CD4-positive, alpha-beta T cell treated with Interleukin-1 beta for 1 hour (primary cell): Measurements from ENCODE around the gene CD300A.

Experiments used
- DNase-seq, 2 donors: peaks; one replicate each; pipeline ENCODE4 v3.0.0-alpha.2; 2020 to 2022

The CD300A gene

DNA sequence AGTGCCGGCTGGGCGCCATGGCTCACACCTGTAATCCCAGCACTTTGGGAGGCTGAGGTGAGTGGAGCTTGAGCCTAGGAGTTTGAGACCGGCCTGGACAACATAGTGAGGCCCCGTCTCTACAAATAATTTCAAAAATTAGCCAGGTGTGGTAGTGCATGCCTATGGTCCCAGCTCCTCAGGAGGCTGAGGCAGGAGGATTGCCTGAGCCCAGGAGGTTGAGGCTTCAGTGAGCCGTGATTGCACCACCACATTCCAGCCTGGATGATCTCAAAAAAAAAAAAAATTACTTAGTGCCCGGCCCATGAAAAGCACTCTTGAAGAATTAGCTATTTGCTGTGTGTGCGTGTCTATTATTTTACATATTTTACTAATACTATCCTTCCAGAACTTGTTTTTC, 24.9 kb upstream of the CD300A start:
- no peak for DNase-seq

DNA sequence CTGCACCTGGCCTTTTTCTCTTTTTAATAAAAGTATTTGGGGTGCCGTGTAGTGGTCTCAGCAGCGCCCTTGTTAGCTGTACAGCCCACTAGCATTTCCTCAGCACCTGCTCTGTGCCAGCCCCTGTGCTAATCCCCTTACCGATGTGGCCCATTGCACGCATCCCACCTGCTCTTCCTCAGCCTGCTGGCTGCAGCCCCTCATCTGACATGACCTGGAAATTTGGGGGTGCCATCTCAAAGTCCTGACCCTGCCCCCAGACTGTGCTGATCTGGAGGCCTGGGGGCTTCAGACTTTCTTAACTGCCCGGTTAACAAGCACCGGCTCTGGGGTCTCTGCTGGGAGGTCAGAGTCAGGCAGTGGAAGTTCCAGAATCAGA, 24.2 kb upstream of the CD300A start:
- no peak for DNase-seq

DNA sequence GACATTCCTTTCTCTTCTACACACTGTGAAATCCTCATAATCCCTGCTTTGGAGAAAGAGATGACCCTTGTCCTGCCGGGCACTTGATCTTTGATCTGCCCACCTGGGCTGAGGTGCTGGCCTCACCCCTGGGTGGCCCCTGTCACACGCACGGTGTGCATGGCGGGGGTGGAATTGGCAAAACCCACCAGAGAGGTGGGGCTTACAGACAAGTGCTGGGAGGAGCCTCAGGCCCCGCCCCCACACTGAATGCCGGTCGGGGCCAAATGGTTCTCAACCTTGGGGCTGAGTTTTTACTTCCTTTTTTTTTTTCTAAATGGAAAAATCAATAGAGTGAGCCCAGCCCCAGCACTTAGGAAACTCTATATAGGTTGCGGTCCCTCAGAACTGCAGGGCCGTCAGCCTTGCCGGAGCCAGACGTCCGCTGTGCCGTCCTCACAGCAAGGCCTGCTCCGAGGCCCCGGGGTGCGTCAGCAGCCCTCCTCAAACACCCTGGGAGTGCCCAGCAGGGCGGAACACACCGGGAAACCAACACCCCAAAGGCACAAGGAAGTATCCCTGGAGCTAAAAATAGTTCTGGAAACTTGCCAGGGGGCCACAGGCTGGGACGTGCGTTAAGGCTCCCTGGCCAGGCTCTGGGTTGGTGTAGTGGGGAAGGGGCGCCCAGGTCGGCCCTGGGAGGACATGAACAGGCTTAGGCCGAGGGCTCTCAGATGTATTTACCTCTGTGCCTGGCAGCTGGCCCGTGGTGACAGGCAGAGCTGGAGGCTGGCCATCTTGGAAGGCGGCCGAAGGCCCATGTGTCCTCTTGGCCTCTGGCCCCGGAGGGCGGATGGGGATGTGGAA, 23.5 kb upstream of the CD300A start:
- DNase-seq, result peak; percentile 29 to 67

DNA sequence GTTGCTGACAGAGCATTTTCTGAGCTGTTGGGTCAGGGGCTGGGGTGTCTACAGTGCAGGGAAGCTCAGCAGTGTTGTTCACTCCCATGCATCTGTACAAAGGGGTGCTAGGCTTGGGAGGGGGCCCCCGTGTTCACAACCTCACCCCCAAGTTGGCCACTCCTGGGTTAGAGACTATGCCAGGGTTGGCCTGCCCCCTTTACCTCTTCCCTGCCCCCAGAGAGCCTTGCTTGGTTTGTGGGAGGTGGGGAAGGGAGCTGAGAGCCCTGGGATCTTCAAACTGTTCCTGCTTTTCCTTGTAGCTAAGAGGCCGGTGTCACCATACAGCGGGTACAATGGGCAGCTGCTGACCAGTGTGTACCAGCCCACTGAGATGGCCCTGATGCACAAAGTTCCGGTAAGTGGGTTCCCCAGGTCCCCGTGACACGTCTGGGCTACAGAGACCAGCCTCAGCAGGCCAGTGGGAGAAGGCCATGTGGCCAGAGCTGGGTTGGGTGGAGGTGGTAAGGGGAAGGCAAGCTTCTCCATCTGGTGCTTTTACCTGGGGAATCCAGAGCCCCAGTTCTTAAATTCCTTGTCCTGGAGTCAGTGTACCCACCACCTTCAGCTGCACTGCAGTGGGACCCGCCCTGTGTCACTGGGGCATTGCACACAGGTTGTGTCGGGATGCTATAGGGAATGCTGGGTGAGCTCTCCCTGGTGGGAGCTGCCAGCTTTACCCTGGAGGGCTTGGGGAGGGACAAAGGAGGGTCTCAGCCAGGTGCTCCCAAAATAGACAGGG, 22.7 kb upstream of the CD300A start:
- no peak for DNase-seq

DNA sequence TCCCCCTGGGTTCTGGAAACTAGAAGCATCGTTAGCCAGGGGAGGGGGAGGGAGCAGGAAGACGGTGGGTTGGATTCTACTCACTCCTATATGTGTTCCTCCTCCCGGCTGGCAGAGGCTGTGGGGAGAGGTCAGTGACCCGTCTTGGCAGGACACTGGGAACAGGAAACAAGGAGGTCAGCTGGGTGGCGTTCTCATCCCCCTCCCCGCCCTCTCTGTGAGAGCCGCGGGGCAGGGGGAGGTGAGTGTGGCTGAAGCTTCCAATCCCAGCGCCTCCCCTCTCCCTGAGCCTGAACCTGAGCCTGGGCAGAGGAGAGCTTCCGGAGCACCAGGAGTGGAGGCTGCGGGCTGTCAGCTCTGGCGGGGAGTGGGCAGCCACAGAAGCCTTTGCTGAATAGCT, 22.0 kb upstream of the CD300A start:
- DNase-seq, result no peak

DNA sequence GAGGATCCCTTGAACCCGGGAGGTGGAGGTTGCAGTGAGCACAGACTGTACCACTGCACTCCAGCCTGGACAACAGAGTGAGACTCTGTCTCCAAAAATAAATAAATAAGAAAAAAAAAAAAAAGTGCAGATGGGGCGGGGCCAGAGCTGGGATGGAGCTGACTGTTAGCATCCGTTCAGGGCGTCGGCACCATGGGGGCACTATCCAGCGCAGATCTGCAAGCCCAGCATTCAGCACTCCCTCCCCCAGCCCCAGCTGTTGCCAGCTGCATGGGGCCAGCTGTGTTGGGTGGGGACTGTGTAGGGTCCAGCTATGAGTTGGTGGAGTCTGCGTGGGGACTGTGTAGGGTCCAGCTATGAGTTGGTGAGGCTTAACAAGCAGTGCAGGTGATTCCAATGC, 21.3 kb upstream of the CD300A start:
- DNase-seq, result no peak

DNA sequence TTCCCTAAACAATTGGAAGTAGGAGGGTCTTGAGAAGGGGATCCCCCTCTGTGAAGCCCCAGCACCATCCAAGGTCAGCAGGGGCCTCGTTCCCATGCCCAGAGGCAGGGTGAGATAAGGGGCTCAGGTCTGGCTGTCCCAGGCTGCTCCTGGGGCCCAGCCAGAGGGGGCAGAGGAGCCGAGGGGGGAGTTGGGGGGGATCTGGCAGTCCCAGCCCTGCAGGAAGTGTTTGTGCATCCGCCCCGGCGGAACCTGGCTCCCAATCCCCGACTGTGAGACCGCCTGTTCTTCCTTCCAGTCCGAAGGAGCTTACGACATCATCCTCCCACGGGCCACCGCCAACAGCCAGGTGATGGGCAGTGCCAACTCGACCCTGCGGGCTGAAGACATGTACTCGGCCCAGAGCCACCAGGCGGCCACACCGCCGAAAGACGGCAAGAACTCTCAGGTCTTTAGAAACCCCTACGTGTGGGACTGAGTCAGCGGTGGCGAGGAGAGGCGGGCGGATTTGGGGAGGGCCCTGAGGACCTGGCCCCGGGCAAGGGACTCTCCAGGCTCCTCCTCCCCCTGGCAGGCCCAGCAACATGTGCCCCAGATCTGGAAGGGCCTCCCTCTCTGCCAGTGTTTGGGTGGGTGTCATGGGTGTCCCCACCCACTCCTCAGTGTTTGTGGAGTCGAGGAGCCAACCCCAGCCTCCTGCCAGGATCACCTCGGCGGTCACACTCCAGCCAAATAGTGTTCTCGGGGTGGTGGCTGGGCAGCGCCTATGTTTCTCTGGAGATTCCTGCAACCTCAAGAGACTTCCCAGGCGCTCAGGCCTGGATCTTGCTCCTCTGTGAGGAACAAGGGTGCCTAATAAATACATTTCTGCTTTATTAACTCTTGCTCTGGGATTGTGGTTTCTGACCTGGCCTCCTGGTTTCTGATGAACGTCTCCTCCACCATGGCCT, 19.6 kb upstream of the CD300A start:
- DNase-seq, result peak in 1 of 2 donors; percentile 39

DNA sequence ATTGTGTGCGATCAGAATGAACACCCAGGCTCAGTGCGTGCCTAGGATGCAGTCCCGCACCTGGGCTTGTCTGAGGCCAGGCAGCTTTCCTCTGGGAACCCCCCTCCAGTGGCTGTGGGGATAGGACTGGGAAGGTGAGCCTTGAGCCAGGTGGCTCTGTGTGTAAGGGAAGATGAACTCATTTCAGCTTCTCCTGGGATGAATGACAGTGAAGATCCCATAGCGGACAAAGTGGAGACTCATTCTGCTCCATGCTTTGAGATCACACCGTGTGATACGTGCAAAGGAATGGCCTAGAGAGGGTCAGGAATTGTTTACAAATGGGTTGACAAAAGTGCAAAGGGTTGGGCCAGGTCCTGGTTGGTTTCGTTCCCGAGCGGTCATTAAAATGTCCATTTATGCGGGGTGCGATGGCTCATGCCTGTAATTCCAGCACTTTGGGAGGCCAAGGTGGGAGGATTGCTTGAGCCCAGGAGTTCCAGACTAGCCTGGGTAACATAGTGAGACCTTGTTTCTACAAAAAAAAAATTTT, 18.7 kb upstream of the CD300A start:
- DNase-seq, result no peak

DNA sequence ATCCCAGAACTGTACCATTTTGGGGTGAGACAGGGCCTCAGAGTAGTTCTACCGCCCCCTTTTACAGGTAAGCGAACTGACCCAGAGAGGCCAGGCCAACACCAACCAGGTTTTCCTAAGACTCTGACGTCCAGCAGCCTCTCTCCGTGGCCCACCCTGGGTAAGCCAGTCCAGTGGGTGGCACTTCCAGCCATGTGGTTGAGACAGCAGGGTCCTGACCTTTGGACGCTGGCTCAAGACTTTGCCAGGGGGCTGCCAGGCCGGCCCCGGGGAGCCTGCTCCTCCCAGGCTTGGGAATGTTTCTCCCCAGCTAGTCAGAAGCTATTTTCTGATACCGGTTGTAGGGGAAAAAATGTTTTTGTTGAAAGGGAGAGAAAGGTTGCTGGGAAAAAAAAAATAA, 17.7 kb upstream of the CD300A start:
- no peak for DNase-seq

DNA sequence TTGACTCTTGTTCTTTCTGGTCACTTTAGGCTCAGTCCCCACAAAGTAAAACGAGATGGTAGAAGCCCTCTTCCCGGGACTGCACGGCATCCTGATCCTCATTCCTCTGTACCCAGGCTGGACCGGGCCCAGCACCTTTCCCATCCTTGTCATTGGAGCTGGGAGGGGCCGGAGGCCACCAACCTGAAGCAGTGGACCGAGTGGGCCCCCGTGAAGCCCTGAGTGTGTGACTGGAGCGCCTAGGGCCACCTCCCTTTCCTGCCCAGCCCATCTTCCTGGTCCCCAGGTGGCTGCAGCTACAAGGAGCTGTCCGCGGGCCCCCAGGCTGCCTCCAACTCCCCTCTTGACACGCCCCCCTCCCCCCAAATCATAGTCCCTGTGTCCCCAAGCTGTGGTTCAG, 17.1 kb upstream of the CD300A start:
- DNase-seq, result no peak

DNA sequence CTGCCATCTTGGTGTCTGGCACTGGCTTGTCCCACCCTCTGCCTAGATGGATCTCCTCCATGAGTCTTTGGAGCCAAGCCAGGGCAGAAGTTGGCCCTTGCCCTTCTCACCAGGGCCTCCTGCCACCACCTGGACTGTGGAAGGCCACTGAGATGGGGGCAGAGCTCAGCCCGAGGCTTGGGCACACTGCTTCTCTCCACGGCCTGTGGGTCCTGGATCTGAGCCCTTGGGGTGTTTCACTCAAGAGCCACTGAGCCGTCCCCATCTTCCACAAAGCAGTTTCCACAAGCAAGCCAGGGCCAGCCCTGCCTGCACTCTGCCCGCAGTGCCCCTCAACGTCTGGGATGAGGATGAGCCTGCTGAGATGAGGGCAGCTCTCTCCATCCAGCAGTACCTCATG, 16.7 kb upstream of the CD300A start:
- DNase-seq, result no peak

DNA sequence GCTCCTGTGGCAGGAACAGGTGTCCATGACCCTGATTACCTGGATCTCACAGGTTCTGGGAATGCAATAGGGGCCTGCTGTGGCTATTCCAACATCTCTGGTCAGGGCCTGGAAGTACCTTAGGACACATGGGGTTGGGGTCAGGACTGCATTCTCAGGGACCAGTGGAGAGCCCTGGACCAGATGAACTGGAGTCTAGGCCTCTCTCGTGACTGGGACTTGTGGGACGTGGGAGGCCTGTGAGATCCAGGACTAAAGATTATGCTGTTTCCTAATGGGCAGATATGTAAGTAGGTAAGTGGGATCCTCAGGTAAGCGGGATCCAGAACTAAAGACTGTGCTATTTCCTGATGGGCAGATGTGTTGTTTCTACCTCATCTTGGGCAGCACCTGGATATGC, 16.2 kb upstream of the CD300A start:
- DNase-seq, result no peak

DNA sequence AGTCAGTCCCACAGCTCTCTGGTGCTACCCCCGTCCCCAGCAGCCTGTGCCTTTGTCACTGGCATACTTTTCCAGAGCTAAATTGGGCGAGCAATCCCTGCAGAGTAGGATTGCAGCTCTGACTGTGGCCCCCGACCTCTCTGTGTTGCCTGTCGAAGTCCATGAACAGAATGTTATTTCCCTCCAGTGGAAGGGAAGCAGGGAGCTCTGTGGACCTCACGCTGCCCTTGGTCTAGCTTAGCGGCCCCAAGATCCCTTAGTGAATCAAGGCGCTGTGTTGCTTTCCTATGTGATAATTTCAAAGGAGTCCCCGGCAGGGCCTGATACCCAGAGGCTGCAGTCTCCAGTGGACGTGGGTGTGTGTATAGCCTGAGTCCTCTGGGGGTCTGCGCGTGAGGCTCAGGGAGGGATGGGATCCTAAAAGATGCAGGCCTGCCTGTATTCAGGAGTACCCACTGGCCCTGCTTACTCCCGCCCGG, 15.5 kb upstream of the CD300A start:
- no peak for DNase-seq

DNA sequence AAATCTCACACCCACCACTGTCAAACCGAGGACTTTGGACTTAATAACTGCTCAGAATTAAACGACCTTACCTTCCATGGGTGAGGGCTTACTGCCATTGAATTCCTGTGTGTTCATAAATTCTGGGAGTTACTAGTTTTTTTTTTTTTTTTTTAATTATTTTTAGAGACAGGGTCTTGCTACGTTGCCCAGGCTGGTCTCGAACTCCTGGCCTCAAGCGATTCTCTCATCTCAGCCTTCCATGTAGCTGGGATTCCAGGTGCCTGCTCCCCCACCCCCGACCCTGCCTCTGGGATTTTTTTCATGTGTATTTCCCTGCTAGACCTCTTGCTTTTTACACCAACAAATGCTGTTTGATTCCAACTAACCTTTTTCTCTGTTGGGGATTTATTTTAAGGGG, 14.9 kb upstream of the CD300A start:
- no peak for DNase-seq

DNA sequence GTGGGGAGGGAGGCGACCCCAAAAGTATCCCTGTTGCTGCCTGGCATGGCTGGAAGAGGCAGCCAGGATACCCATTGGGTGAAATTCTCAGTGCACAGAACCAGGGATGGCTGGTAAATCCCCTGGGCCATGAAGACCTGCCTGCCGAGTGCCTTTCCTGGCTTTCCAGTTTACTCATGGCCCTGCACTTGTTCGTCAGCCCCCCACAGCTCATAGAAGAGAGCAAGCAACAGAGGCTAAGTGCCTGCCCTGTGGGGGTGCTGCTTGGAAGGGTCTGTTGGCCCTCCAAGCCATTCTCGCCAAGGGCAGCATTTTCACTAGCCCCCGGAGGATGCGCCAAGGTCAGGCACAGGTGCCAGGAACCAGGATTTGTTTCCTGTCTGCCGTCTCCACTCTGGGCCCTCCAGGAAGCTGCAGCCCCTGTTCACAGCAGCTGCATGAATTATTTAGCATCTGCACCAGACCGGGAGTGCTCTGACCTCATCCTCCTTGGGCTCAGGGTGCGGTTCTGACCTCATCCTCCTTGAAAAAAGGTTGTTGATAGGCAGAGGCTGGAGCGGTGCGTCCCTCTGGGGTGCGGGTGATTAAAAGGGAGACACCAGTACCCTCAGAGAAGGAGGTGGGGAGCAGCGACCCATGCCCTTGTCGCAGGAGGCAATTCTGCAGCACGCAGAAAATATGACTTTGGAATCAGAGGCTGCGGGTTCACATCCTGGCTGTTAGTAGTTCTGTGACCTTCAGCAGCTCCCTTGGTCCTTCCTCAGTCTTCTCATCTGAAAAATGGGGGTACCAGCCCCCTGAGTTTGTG, 14.2 kb upstream of the CD300A start:
- no peak for DNase-seq

DNA sequence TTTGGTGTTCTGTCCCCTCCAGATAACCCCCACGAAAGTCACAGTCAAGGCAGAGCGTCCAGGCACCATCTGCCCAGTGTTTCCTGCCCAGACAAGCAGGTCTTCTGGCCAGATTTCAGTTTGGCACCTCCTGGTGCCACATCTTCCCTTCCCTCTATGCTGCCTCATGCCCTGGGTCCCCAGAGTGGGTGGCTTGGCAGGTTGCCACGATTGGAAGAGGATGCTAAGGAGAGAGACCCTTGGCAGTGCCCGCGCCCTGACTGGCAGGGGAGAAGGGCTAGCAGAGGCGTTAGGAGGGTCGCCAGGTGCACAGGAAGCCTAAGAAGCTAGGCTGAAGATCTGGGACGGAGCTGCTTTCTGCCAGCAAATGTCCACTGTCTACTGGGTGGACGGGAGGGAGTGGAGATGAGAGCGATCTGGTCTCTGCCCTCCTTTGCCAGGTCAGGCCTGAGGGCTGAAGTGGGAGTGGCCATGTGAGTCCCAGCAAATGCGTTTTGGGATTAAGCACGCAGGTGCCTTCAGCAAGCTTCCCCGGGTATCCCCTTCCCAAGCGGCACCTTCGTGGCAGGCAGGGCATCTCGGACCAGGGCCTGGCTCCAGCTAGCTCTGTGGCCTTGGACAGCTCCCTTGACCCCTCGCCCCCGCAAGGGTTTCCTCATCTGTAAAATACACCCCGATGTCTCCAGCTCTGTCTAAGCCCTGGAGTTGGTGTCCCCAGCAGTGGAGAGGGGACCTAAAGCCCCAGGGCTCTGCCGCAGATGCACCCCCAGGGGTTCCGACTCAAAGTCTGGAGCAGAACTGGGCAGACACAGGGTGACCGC, 13.4 kb upstream of the CD300A start:
- no peak for DNase-seq

DNA sequence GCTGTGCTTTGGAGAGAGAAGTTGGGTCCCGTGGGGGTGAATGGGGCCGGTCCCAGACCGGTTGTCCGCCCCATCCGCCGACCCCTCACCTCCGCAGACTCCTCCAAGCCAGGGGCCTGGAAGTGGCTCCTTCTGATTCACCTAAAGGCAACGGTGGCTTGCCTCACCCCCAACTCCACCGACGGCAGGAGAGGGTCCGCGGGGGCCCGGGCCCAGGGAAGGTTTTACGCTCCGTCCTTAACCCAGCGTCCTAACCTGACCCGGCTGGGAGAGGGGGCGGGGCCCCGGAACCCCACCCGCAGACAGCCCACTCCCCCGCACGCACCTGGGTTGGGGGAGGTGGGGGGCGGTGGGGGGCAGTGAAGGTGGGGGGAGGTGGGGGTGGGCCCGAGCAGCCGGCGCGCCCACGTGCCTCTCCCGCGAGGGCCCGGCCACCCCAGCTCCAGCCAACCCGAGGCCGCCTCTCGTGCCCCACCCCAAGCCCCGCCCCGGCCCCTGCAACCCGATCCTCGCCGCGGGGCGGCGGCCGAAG, 12.7 kb upstream of the CD300A start:
- DNase-seq, result peak; percentile 78 to 79

DNA sequence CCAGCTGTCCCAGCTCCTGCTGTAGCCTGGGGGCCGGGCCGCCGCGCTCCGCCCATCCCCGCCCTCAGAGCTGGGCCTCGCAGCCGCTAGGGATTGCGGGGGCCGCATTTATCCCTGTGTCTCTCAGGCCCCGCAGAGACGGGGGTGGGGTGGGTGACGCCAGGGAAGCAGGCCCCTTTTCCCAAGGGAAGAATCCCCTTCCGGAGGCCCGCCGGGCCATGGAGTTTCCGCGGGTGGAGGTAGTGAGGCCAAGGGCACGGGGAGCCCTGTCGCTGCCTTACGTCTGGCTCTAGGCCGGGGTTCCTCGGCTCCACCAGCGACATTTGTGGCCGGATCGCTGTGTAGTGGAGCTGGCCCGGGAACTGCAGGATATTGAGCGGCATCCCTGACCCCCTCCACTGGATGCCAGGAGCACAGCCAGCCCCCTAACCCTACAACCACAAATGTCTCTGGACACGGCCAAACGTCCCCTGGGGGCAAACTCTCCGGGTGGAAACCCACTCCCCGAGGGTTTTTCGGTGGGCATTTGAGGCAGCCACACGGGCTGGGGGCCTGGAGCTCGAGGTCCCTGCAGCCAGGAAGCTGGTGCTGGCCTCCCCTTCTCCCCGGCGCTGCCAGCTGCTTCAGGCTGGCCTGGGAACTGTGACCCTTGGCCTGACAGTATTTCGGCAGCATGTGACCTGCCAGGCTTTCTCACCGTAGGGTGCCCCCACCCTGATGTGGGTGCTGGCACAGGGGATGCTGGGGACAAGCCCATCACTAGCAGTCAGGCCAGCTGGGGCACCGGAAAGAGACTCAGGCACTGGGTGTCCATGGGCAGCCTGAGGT, 12.0 kb upstream of the CD300A start:
- no peak for DNase-seq

DNA sequence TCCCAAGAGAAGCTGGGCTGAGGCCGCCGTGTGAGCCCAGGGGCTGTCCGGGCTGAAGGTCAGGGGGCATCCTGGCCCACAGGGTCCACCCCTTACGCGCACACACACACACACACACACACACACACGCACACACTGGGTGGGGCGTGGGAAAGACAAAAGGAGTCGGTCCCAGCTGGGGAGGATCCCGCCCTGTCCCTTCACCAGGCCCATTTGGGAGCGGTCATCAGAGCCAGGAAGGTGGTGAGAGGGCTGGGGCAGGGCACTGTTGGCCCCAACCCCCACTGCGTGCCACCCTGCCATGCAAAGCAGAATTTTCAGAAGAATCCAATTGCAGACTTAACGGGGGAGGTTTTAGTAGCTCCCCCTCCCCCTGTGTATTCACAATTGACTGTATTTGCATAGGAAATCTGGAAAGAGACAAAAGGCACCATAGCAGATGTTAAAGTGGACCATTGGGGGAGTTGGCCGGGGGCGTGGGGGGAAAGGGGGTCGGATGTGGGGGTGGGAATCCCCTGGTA, 11.3 kb upstream of the CD300A start:
- DNase-seq, result no peak

DNA sequence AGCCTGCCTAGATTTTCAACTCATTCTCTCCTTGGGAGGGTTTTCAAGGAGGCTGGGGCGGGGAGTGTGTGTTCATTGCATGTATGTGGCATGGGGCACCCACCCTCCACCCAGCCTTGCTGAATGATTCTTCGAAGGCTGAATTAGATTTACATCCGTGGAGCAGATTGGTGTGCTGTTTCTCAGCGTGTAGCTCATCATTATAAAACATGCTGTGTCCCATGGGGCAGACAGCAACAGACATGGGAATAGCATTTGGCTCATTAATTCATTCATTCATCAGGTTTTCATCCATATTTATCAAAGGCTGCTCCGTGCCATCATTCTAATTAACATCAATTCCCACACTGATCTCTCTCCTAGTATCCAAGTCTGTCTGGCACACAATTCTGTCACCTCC, 10.6 kb upstream of the CD300A start:
- DNase-seq, result no peak
